Kidney (tissue), 14 donors: ENCODE measurements around the gene UBE4A. TPM values are rescaled to one million over a fixed set of nuclear protein-coding genes. Genes with fewer than 3 reads are reported as not detected.

ENCODE experiments used
- DNase-seq, 5 donors: peaks; one replicate each; pipeline ENCODE4 v3.0.0-alpha.2; 2013 to 2020
- FAIRE-seq: peaks from 2 replicates; lab custom pipeline; 2012; peaks lifted over from hg19 to GRCh38; lab: Jason Lieb, UNC
- H3K27ac ChIP-seq, 2 donors: one replicate each; pipeline ENCODE4 v1.7.0; 2013; ENCODE audit warnings: low read depth in 2 of 2, low read length in 2 of 2, inconsistent platforms in 1 of 2
- H3K27me3 ChIP-seq: one replicate; pipeline ENCODE4 v1.7.1; 2013; ENCODE audit warnings: low read length, inconsistent platforms; ENCODE audit not compliant: control insufficient read depth, insufficient read depth
- H3K36me3 ChIP-seq, 3 donors: one replicate each; pipeline versions ENCODE4 v1.7.0 to v1.7.1; 2013; ENCODE audit warnings: low read length in 3 of 3, control low read depth in 1 of 3, inconsistent platforms in 1 of 3; ENCODE audit not compliant: insufficient read depth in 3 of 3, control insufficient read depth in 2 of 3
- H3K4me1 ChIP-seq, 3 donors: one replicate each; pipeline versions ENCODE4 v1.7.0 to v1.7.1; 2013; ENCODE audit warnings: low read length in 3 of 3, inconsistent platforms in 1 of 3, low read depth in 1 of 3; ENCODE audit not compliant: control insufficient read depth in 2 of 3, insufficient read depth in 2 of 3
- H3K4me3 ChIP-seq, 3 donors: one replicate each; pipeline versions ENCODE4 v1.7.0 to v1.8.1; 2013; ENCODE audit warnings: low read length in 3 of 3, control low read depth in 1 of 3, inconsistent platforms in 1 of 3
- H3K9ac ChIP-seq, 3 donors: one replicate each; pipeline versions ENCODE4 v1.7.0 to v1.7.1; 2013; ENCODE audit warnings: low read length in 3 of 3, control low read depth in 1 of 3, inconsistent platforms in 1 of 3
- H3K9me3 ChIP-seq, 3 donors: one replicate each; pipeline versions ENCODE4 v1.7.0 to v1.7.1; 2013; ENCODE audit warnings: low read length in 3 of 3, control low read depth in 1 of 3, inconsistent platforms in 1 of 3; ENCODE audit not compliant: control insufficient read depth in 2 of 3, insufficient read depth in 1 of 3
- intact Hi-C: fragments of 100-400 bp; cut with DNase I; formaldehyde crosslinking; loops from one replicate; pipeline ENCODE4 v1.11.1; 2022
- polyA plus RNA-seq: library from polyadenylated mRNA; stranded (reverse); fragments of 350-450 nt; fragmentation: Illumina TruSeq; extraction: RNeasy Lipid Tissue Mini Kit (QIAGEN cat#74804); gene quantifications from one replicate; pipeline ENCODE4 v1.2.3, GENCODE V29; 2014; ENCODE audit warnings: low read depth, low replicate concordance; ENCODE audit not compliant: insufficient read depth
- total RNA-seq: library from RNA; stranded (reverse); fragmentation: NEBNext Ultra II Directional; extraction: Animal tissue kit (Norgen Biotek cat#: 25700); gene quantifications from one replicate; pipeline ENCODE4 v1.2.1, GENCODE V29; 2021
- TF ChIP-seq, protein P1 (sequence below): IDR thresholded peaks from 3 replicates; pipeline ENCODE4 v1.5.1; 2012; ENCODE audit warnings: mild to moderate bottlenecking, moderate library complexity, borderline replicate concordance; ENCODE audit not compliant: insufficient read depth; ENCODE audit errors: extremely low read depth
- donor health status: control.
- donor health status: control.
- donor health status: control.
- donor health status: control.
- donor health status: control.
- donor health status: DM: yes; HTN: yes; CAD: no.
- donor health status: Normal renal cell carcinoma (clear cell type).

UBE4A gene
- total and polyA plus RNA-seq, 2 donors from 2014 or later, result 11.2 to 39.2 TPM

DNA sequence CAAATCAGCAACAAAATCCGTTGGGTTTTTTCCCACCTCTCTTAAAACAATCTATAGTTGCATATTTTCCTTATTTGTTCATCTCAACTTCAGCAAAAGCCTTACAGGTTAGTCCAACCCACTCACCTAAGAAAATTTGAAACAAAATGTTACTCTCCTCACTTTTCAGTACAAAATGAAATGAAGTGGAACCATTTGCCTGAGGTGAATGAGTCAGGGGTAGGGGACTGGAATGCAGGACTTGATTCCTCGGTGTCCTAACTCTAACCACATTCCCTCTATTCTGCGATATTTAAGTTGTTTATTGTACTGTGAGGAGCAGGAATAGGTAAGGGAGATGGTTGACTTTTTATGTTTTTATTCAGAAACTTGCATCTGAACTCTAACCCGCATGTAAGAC is 58.4 kb downstream of the UBE4A start:
- Histone ChIP-seq H3K9me3 (no peaks in the 10 kb centered on the region), H3K9ac (peak overlapping the region in 1 of 3 donors; percentile 13), H3K4me3 (peak overlapping the region in 2 of 3 donors; percentile 38 to 47), H3K27ac (peak overlapping the region; percentile 39 to 51), H3K36me3 (no peaks in the 10 kb centered on the region), H3K27me3 (no peaks in the 10 kb centered on the region), H3K4me1 (peaks cover 0 to 15% (median 0%) of the 10 kb centered on the region in 3 donors)
- DNase-seq (peak in 1 of 5 donors; percentile 14), FAIRE-seq (no peak)
- TF ChIP-seq, protein P1, sequence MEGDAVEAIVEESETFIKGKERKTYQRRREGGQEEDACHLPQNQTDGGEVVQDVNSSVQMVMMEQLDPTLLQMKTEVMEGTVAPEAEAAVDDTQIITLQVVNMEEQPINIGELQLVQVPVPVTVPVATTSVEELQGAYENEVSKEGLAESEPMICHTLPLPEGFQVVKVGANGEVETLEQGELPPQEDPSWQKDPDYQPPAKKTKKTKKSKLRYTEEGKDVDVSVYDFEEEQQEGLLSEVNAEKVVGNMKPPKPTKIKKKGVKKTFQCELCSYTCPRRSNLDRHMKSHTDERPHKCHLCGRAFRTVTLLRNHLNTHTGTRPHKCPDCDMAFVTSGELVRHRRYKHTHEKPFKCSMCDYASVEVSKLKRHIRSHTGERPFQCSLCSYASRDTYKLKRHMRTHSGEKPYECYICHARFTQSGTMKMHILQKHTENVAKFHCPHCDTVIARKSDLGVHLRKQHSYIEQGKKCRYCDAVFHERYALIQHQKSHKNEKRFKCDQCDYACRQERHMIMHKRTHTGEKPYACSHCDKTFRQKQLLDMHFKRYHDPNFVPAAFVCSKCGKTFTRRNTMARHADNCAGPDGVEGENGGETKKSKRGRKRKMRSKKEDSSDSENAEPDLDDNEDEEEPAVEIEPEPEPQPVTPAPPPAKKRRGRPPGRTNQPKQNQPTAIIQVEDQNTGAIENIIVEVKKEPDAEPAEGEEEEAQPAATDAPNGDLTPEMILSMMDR, result no peak
- intact Hi-C loops, result no loop called here

DNA sequence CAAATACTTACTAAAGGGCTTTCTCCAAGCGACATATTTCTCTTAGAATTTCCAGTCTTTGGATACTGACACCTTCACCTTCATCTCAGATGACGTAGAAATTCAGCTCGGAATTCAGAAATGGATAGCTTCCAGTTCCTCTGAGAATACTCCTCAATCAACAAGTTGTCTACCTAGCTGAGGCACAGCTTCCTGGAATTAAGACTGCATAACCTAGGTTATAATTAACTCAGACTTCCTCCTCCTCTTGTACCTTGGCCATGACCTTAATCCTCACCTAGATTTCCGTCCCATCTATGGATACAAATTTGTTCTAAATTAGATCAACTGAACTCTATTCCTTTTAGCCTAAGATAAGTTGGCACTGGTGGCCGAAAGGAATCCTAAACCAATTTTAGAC is 59.4 kb downstream of the UBE4A start:
- TF ChIP-seq, protein P1, result no peak
- peak; percentile 37 for FAIRE-seq

DNA sequence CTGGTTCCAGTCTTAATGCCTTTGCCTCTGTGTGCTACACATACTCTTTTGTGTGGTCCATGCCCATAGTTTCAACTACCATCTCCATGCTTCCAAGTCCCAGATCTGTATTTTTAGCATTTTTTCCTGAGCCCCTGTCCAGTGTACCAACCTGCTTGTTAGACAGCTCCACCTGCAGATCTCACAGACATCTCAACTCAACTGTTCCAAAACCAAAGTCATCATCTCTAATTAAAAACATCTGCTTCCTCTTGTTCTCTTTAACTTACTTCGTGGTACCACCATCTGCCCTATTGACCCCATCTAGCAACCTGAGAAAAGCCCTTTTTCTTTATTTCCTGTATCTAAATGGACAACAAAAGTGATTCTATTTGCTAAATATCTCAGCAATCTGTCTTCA is 68.3 kb downstream of the UBE4A start:
- no peaks in the 10 kb centered on the region for H3K36me3 ChIP-seq
- no peaks in the 10 kb centered on the region for H3K9me3 ChIP-seq
- no peak overlapping the region for H3K27ac ChIP-seq
- no peak overlapping the region for H3K9ac ChIP-seq
- H3K4me3 ChIP-seq, result no peak overlapping the region
- no peak for FAIRE-seq
- no peak for DNase-seq
- TF ChIP-seq, protein P1, result no peak
- no peaks in the 10 kb centered on the region for H3K27me3 ChIP-seq
- no peaks in the 10 kb centered on the region for H3K4me1 ChIP-seq
- intact Hi-C loops, result no loop called here

More for the DNA sequence above, 59.4 kb downstream of the UBE4A start:
- Histone ChIP-seq H3K4me1 (peaks cover 0 to 15% (median 0%) of the 10 kb centered on the region in 3 donors), H3K9me3 (no peaks in the 10 kb centered on the region), H3K27ac (peak overlapping the region; percentile 39 to 51), H3K9ac (no peak overlapping the region), H3K36me3 (no peaks in the 10 kb centered on the region), H3K27me3 (no peaks in the 10 kb centered on the region), H3K4me3 (peak overlapping the region in 1 of 3 donors; percentile 47)
- intact Hi-C loops, result no loop called here
- DNase-seq, result no peak

DNA sequence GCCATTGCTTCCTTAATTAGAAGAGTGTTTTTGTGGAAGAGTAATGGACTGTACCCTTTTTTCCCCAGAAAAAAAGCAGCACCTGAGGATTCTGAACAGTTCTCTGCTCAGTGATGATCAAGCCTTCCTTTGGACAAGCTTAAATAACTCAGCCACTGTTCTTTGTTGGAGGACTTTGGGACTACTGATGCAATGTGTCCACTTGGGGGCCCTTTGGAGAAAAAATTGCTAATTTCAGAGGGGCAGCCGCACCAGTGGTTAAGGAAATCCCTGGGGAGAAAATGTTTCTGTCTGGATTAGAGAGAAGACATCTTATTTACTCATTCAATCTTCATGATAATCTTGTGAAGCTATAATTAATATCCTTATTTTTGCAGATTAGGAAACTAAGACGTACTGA is 71.6 kb downstream of the UBE4A start:
- peaks cover 0 to 5% (median 5%) of the 10 kb centered on the region in 3 donors for H3K4me1 ChIP-seq
- no peak for FAIRE-seq
- no peak for DNase-seq
- TF ChIP-seq, protein P1, result no peak
- H3K27ac ChIP-seq, result no peak overlapping the region
- intact Hi-C loops, result no loop called here
- no peaks in the 10 kb centered on the region for H3K36me3 ChIP-seq
- no peak overlapping the region for H3K4me3 ChIP-seq
- no peaks in the 10 kb centered on the region for H3K9me3 ChIP-seq
- H3K27me3 ChIP-seq, result no peaks in the 10 kb centered on the region
- H3K9ac ChIP-seq, result no peak overlapping the region
